DND-41 (cell line): Measurements from ENCODE around the gene ZBTB42.

Experiments
- EZH2 ChIP-seq: IDR thresholded peaks from 3 replicates; pipeline ENCODE4 v1.6.1; 2012; ENCODE audit warnings: borderline replicate concordance, low read depth, mild to moderate bottlenecking, moderate library complexity, low read length, inconsistent platforms; ENCODE audit not compliant: severe bottlenecking
- TF ChIP-seq, protein P1 (sequence below): IDR thresholded peaks from 2 replicates; pipeline ENCODE4 v1.5.1; 2012; ENCODE audit warnings: borderline replicate concordance, low read length, moderate library complexity, mild to moderate bottlenecking; ENCODE audit not compliant: poor library complexity, severe bottlenecking; ENCODE audit errors: extremely low read depth

DNA sequence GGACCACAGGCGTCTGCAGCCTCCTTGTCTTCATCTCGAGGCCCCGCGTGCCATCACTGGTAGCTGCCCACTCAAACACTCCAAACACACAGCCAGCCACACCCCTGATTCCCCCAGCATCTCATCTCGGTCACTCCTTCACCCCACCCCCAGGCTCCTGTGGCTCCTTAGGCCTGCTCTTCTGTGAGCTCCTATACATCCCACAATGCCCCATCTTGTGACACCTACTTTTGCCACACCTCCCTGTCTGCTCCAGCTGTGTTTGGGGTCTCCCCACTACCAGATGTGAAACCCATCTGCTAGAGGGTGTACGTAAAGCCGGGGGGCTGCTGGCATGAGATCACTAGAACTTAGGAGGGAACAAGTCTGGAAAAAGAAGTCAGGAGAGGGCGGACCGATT, 9.5 kb upstream of the ZBTB42 start:
- TF ChIP-seq, protein P1, sequence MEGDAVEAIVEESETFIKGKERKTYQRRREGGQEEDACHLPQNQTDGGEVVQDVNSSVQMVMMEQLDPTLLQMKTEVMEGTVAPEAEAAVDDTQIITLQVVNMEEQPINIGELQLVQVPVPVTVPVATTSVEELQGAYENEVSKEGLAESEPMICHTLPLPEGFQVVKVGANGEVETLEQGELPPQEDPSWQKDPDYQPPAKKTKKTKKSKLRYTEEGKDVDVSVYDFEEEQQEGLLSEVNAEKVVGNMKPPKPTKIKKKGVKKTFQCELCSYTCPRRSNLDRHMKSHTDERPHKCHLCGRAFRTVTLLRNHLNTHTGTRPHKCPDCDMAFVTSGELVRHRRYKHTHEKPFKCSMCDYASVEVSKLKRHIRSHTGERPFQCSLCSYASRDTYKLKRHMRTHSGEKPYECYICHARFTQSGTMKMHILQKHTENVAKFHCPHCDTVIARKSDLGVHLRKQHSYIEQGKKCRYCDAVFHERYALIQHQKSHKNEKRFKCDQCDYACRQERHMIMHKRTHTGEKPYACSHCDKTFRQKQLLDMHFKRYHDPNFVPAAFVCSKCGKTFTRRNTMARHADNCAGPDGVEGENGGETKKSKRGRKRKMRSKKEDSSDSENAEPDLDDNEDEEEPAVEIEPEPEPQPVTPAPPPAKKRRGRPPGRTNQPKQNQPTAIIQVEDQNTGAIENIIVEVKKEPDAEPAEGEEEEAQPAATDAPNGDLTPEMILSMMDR: no peak
- no peak for TF ChIP-seq EZH2
